SIG-M5 treated with dmso at 0.1 percent for 504 hours (cell line): ENCODE results near the gene CACNG5.

Experiments
- DNase-seq: peaks from one replicate; lab custom pipeline; 2025; ENCODE audit not compliant: unreplicated experiment; lab: John Stamatoyannopoulos, UW

Gene CACNG5, protein sequence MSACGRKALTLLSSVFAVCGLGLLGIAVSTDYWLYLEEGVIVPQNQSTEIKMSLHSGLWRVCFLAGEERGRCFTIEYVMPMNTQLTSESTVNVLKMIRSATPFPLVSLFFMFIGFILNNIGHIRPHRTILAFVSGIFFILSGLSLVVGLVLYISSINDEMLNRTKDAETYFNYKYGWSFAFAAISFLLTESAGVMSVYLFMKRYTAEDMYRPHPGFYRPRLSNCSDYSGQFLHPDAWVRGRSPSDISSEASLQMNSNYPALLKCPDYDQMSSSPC

DNA sequence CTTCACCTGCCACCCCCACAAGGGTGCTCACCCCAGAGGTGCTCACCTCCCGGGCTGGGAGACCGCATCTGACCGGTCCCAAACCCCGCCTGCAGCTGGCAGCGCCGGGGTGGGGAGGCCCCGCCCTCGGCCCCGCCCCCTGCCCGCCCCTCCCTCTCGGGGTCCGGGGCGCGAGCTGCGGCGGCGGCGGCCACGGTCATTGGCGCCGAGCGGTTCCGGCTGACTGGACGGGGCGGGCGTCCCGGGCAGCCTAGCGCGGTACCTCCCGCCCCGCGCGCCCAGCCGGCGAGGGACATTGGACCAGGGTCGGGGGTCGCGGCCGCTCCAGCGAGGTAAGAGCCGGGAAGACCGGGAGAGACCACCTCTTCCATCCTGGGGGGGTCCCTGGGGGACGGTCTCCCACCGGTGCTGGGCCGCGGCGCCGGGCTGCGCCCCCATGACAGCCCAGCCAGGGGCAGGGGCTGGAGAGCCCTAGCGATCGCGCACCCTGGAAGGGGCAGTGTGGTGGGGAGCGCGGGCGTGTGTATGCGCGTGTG, at the start of gene CACNG5:
CACNG5 (plus strand) TSS at position 199 of the 536 bp plus-strand sequence. CDS start 42,216 bp downstream, outside the sequence.
- DNase-seq = no peak

DNA sequence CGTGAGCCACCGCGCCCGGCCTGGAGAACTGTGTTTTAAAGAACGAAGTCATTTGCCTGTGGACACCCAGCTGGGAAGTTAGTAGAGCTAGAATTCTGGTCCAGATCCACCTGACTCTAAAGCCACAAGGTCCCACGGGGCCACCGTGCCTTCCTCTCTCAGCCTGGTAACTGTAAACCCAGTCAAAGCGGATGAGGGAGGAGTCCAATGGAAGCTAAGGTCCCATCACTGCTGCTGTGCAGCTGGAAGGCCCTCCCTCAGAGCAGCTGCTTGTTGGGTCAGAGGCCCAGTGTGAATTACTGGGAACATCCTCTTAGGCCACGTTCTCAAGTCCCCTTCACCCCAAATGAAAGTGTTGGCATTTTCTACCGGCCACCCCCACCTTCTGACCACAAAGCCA, 48.8 kb upstream of the CACNG5 start:
- no peak for DNase-seq

DNA sequence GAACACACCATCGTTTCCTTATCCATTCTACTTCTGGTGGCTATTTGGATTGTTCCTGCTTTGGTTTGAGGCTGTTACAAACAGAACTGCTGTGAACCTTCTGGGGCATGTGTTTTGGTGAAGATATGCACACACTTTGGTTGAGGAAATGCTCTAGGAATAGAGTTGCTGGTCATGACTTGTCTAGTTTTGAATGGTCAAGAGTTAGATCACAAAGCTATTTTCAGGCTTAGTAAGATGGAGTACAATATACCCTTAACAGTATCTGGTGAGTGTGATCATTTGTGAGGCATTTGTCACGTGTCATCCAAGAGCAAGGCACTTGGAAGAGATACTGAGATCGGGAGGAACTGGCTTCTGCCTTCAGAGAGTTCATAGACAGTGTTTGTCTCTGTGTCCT, 47.0 kb upstream of the CACNG5 start:
- DNase-seq = no peak

DNA sequence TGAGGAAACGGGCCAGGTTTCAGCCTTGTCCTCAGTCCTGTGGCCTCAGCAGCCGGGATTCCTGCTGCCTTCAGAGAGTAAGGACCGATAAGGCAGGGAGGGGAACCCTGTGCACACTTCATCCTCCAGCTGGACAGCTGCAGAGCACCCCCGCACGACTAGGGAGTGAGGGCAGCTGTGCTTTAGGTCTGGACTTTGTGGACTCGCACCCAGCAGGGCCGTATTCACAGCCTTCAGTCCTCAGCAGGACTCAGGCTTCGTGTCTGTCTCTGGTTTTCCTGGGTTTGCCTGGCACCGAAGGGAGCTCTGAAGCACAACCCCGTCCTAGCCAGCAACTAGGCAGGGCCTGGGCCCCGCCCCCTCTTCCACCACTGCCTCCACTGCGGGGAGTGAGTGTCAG, 45.8 kb upstream of the CACNG5 start:
- DNase-seq = no peak

- DNase-seq = no peak
These were observed 44.9 kb upstream of the CACNG5 start for GRCh38 chr17:66789961-66790437.

GRCh38 chr17:66790501-66791061, 44.3 kb upstream of the CACNG5 start:
- no peak for DNase-seq

GRCh38 chr17:66791347-66791746, 43.6 kb upstream of the CACNG5 start:
- peak; percentile 61 for DNase-seq

DNA sequence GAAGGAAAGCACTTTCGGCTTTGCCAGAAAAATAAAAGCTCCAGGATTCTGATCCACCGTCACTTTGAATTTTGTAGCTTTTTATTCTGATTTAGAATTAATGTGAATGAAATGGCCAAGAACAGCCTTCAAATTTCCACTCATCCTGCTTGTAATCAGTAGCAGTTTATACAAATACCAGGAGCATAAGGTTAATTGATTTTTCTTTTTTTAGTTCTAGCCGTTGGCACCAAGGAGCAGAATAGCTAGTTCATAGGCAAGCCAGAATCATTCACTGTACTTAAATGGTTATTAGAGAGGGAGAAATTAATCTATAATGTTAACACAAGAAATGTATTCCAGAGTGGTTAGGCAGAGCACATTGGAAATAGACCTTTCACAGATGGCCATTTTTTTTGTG, 41.1 kb upstream of the CACNG5 start:
- no peak for DNase-seq

- DNase-seq = no peak
These were observed 39.4 kb upstream of the CACNG5 start for GRCh38 chr17:66795486-66795885.

- DNase-seq = peak; percentile 16
These were observed 34.9 kb upstream of the CACNG5 start for GRCh38 chr17:66799849-66800537.

- no peak for DNase-seq
These were observed 31.4 kb upstream of the CACNG5 start for GRCh38 chr17:66803474-66803951.

GRCh38 chr17:66805567-66805966, 29.4 kb upstream of the CACNG5 start:
- DNase-seq = no peak

DNA sequence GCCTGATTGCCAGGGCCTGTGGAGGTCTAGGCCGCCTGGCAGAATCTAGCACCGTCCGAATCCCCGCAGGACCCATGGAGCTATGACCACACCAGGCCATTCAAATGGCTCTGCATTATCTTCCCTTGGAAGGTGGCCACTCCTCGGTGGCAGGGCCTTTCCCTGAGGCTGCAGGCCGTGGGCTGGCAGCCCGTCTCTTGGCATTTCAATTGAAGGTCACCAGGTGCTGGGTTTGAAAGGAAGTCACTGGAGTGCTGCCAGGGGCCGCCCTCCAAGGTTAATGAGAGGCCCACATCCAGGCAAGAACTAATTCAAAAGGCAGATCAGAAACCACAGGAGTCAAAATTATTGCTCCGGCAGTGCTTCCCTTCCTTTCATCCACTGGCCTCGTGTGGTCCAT, 27.7 kb upstream of the CACNG5 start:
- DNase-seq = no peak

- DNase-seq = no peak
These were observed 25.5 kb upstream of the CACNG5 start for GRCh38 chr17:66809408-66809807.

- DNase-seq = no peak
These were observed 23.8 kb upstream of the CACNG5 start for GRCh38 chr17:66810951-66811682.

DNA sequence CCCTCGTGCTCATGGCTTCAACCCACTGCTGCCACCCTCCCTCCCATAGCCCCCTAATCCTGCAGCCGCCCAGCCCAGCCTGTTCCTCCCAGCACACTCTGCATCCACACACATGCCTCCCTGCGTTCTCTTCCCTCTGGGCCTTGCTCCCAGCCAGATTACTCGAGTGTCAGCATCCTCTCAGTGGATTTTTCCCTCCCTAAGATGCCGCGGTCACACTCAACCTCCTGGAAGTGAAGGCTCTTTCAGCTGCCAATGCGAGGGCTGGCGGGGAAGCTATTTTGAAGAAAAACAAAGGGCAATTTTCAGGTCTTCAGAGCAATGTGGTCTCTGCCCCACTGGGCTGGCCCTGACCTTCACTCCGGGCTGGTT, 23.2 kb upstream of the CACNG5 start:
- DNase-seq = no peak

- DNase-seq = no peak
These were observed 22.3 kb upstream of the CACNG5 start for GRCh38 chr17:66812571-66812970.

DNA sequence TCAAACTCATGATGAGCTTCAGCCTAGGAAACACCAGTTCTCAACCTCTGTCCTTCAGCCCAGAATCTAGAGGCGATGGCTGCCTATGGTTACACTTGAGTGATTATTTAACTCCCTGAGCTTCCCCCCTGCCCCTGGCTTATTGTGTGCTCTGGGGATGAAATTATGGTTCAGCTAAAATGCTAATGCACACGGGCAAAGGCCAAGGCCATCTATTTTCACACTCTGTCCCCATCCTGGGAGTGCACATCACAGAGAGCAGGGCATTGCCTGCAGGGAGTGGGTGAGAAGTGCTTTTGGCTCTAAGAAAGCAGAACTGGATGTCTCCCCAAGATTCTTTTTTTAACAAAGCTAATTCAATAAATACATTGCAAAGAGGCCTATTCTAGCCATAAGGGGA, 21.6 kb upstream of the CACNG5 start:
- no peak for DNase-seq

GRCh38 chr17:66814026-66814425, 20.9 kb upstream of the CACNG5 start:
- no peak for DNase-seq

DNA sequence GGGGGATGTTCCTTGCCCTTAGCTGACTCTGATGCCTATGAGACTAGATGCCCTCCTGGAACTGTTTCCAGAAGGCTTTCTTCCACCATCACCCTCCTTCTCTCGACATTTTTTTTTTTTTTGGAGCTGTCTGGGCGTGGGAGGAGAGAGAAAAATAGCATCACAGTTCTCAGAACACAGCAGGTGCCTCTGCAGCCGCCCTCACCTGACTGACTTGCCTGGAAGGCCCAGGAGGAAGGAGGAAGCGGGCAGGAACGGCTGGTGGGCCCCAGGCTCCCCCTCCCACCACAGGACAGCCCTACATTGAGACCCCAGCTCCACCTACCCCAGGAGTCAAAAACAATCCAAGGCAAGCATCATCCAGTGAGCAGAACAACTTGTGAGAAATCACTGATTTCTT, 20.3 kb upstream of the CACNG5 start:
- DNase-seq = no peak

- no peak for DNase-seq
These were observed 17.2 kb upstream of the CACNG5 start for GRCh38 chr17:66817750-66818149.
